ENCODE data around the gene GPRC5B. TPM values are rescaled to one million over a fixed set of nuclear protein-coding genes. Genes with fewer than 3 reads are reported as not detected.

The GPRC5B gene
- total and polyA plus RNA-seq, 2 of the 8 experiments (the other 6 are each of a cell fraction or from before 2014, with no cell fraction given), result 106 to 160 TPM

GRCh38 chr16:19854543-19854876, 30.1 kb downstream of the GPRC5B start:
- ChIA-PET CTCF (ENCODE audit: partially characterized antibody) (interaction anchor here (0.8 to 1.1 kb wide), 3 partner anchors 9 to 32 kb away, joined by 3 read pairs; no protein-coding TSS in a partner anchor), POLR2A (ENCODE audit: partially characterized antibody) (interaction anchor here (0.7 to 7.5 kb wide), 10 partner anchors 9 to 143 kb away, joined by 3 to 42 read pairs (median 6); partner anchors contain the start of genes GPRC5B, IQCK and KNOP1)
- no peak overlapping the region for H2BK15ac ChIP-seq (ENCODE audit: low read length)
- peak overlapping the region; percentile 53; the same call in 1 of the 2 replicates for H3K18ac ChIP-seq (ENCODE audit: extremely low read depth, low read length)
- no peak overlapping the region for H4K91ac ChIP-seq (replicated peaks; ENCODE audit: insufficient read length, low read length)
- H2BK5ac ChIP-seq (ENCODE audit: low read depth, low read length), result no peak overlapping the region
- no peaks in the 10 kb centered on the region for H4K20me1 ChIP-seq (replicated peaks in 1 of 2; ENCODE audit: control insufficient read depth in 1 of 2, insufficient read depth in 2 of 2, low read length in 2 of 2)
- H3K36me3 ChIP-seq (ENCODE audit: control insufficient read depth in 2 of 4, insufficient read depth in 4 of 4, low read length in 3 of 4), result peaks cover 8 to 36% (median 13%) of the 10 kb centered on the region in 4 experiments; a peak in 7 of 8 replicates
- H3K9ac ChIP-seq (replicated peaks in 1 of 4; ENCODE audit: extremely low read depth in 1 of 4, low read depth in 3 of 4, low read length in 3 of 4), result no peak overlapping the region
- no peak overlapping the region for H2BK12ac ChIP-seq (ENCODE audit: low read depth, low read length)
- no peaks in the 10 kb centered on the region; the same call in 1 of the 2 replicates for H3K79me1 ChIP-seq (ENCODE audit: low read depth, low read length)
- H2AFZ ChIP-seq (ENCODE audit: low read length), result no peak overlapping the region
- peaks cover 0 to 8% of the 10 kb centered on the region in 2 experiments; a peak in 2 of 4 replicates for H3K79me2 ChIP-seq (ENCODE audit: control insufficient read depth in 1 of 2, insufficient read depth in 2 of 2, low read length in 2 of 2)
- no peaks in the 10 kb centered on the region for H3K27me3 ChIP-seq (replicated peaks in 1 of 4; ENCODE audit: control insufficient read depth in 3 of 4, extremely low read depth in 1 of 4, insufficient read depth in 3 of 4, low read length in 3 of 4)
- no peak overlapping the region for H2BK20ac ChIP-seq (ENCODE audit: low read length)
- no peak overlapping the region for H3K56ac ChIP-seq (replicated peaks; ENCODE audit: insufficient read length, low read depth, low read length)
- H4K5ac ChIP-seq (ENCODE audit: insufficient read length, low read depth, low read length), result no peak overlapping the region
- H3K4me1 ChIP-seq (replicated peaks in 1 of 4; ENCODE audit: control insufficient read depth in 3 of 4, insufficient read depth in 4 of 4, low read length in 3 of 4), result peaks cover 9 to 43% (median 34%) of the 10 kb centered on the region in 4 experiments
- DNase-seq (ENCODE audit: low read depth in 1 of 2, low spot score in 2 of 2) (no peak), FAIRE-seq (no peak)
- no peak overlapping the region for H4K8ac ChIP-seq (ENCODE audit: extremely low read depth, insufficient read depth, low read length)
- 62% methylated on average over 6 of the region's 6 CpGs; no CpG with 5 or more reads in 1 of the 2 experiments for WGBS, 2 experiments (ENCODE audit: extremely low coverage in 1 of 2, insufficient coverage in 1 of 2, insufficient read length in 1 of 2, insufficient replicate concordance in 2 of 2, low coverage in 1 of 2, low lambda C conversion rate in 2 of 2, missing lambda C conversion rate in 1 of 2)
- H3K14ac ChIP-seq (ENCODE audit: insufficient read length), result no peak overlapping the region
- no peak overlapping the region for H3K4ac ChIP-seq (replicated peaks; ENCODE audit: insufficient read length, low read depth, low read length)
- peak overlapping the region; percentile 5 to 28; a peak in 1 of 4 replicates for H3K4me2 ChIP-seq (ENCODE audit: insufficient read depth in 1 of 2, low read depth in 2 of 2, low read length in 2 of 2)
- H3K4me3 ChIP-seq (ENCODE audit: extremely low read depth in 1 of 4, insufficient read depth in 2 of 4, low read depth in 3 of 4, low read length in 4 of 4), result no peak overlapping the region
- H3K23me2 ChIP-seq (ENCODE audit: low read depth, low read length), result no peaks in the 10 kb centered on the region
- H3K27ac ChIP-seq (ENCODE audit: low read depth, low read length), result no peak overlapping the region
- H3K9me3 ChIP-seq (ENCODE audit: insufficient read depth in 2 of 2, low read depth in 1 of 2, low read length in 1 of 2), result no peaks in the 10 kb centered on the region
- H3K23ac ChIP-seq (ENCODE audit: insufficient read length), result no peak overlapping the region
- H2BK120ac ChIP-seq (replicated peaks; ENCODE audit: low read depth, low read length), result no peak overlapping the region
- 0 out of 2 replicates have a peak overlapping the region, but pooled peaks have one; percentile 91 for H2AK5ac ChIP-seq (ENCODE audit: low read depth, low read length)
- no peak for TF ChIP-seq TBP (IDR thresholded peaks at IDR 0.05; ENCODE audit: low read depth, low read length)
- TF ChIP-seq NRF1 (IDR thresholded peaks at IDR 0.05; ENCODE audit: low read depth, low read length), result no peak
- TF ChIP-seq, protein P1, sequence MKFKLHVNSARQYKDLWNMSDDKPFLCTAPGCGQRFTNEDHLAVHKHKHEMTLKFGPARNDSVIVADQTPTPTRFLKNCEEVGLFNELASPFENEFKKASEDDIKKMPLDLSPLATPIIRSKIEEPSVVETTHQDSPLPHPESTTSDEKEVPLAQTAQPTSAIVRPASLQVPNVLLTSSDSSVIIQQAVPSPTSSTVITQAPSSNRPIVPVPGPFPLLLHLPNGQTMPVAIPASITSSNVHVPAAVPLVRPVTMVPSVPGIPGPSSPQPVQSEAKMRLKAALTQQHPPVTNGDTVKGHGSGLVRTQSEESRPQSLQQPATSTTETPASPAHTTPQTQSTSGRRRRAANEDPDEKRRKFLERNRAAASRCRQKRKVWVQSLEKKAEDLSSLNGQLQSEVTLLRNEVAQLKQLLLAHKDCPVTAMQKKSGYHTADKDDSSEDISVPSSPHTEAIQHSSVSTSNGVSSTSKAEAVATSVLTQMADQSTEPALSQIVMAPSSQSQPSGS (IDR thresholded peaks at IDR 0.05; ENCODE audit: low read length), result no peak
- no peak for TF ChIP-seq JUN (IDR thresholded peaks at IDR 0.05; ENCODE audit: low read depth, low read length)
- no peak for TF ChIP-seq SP2 (IDR thresholded peaks at IDR 0.05; ENCODE audit: low read length)
- TF ChIP-seq FOSL1 (IDR thresholded peaks at IDR 0.05; ENCODE audit: insufficient read depth, low read depth, low read length), result no peak
- TF ChIP-seq KDM1A (IDR thresholded peaks at IDR 0.05; ENCODE audit: borderline replicate concordance, low read length), result no peak
- TF ChIP-seq ATF3 (IDR thresholded peaks at IDR 0.05; ENCODE audit: insufficient read depth, low read depth, low read length), result no peak
- TF ChIP-seq CHD1 (IDR thresholded peaks at IDR 0.05; ENCODE audit: low read depth, low read length), result no peak
- TF ChIP-seq, protein P2, sequence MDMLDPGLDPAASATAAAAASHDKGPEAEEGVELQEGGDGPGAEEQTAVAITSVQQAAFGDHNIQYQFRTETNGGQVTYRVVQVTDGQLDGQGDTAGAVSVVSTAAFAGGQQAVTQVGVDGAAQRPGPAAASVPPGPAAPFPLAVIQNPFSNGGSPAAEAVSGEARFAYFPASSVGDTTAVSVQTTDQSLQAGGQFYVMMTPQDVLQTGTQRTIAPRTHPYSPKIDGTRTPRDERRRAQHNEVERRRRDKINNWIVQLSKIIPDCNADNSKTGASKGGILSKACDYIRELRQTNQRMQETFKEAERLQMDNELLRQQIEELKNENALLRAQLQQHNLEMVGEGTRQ (IDR thresholded peaks at IDR 0.05; ENCODE audit: low read length), result no peak
- no peak for TF ChIP-seq BACH1 (IDR thresholded peaks at IDR 0.05; ENCODE audit: low read length)
